ENCODE measurements around the gene PEX10. TPM values are rescaled to one million over a fixed set of nuclear protein-coding genes. Genes with fewer than 3 reads are reported as not detected.

Gene PEX10
- total RNA-seq, 1 donor from 2014 or later: 26.5 TPM

GRCh38 chr1:2427051-2427450, 14.7 kb upstream of the PEX10 start:
- TF ChIP-seq CTCF (conservative IDR thresholded peaks at IDR 0.05; ENCODE audit: low read depth, low read length): no peak
- H3K4me3 ChIP-seq (ENCODE audit: low read depth, low read length): no peak overlapping the region
- no peak for DNase-seq (ENCODE audit: low read depth)

GRCh38 chr1:2426540-2426939, 14.2 kb upstream of the PEX10 start:
- no peak for DNase-seq (ENCODE audit: low read depth)
- H3K4me3 ChIP-seq (ENCODE audit: low read depth, low read length): no peak overlapping the region
- no peak for TF ChIP-seq CTCF (conservative IDR thresholded peaks at IDR 0.05; ENCODE audit: low read depth, low read length)

GRCh38 chr1:2425892-2426291, 13.5 kb upstream of the PEX10 start:
- DNase-seq (ENCODE audit: low read depth): no peak
- no peak for TF ChIP-seq CTCF (conservative IDR thresholded peaks at IDR 0.05; ENCODE audit: low read depth, low read length)

GRCh38 chr1:2422523-2422922, 10.2 kb upstream of the PEX10 start:
- DNase-seq (ENCODE audit: low read depth): no peak
- TF ChIP-seq CTCF (conservative IDR thresholded peaks at IDR 0.05; ENCODE audit: low read depth, low read length): no peak
- H3K4me3 ChIP-seq (ENCODE audit: low read depth, low read length): no peak overlapping the region

More at GRCh38 chr1:2425892-2426291, 13.5 kb upstream of the PEX10 start:
- no peak overlapping the region for H3K4me3 ChIP-seq (ENCODE audit: low read depth, low read length)

- H3K4me3 ChIP-seq (ENCODE audit: low read depth, low read length): no peak overlapping the region
- TF ChIP-seq CTCF (conservative IDR thresholded peaks at IDR 0.05; ENCODE audit: low read depth, low read length): no peak
- no peak for DNase-seq (ENCODE audit: low read depth)
Observed at GRCh38 chr1:2419416-2419815, 7.1 kb upstream of the PEX10 start.

- no peak overlapping the region for H3K4me3 ChIP-seq (ENCODE audit: low read depth, low read length)
Observed at GRCh38 chr1:2418791-2419320, 6.5 kb upstream of the PEX10 start.

More at GRCh38 chr1:2418791-2419320, 6.5 kb upstream of the PEX10 start:
- no peak for DNase-seq (ENCODE audit: low read depth)
- TF ChIP-seq CTCF (conservative IDR thresholded peaks at IDR 0.05; ENCODE audit: low read depth, low read length): no peak

All from epithelial cell of proximal tubule (primary cell).